ENCODE data around the gene NCMAP.
A peak's percentile ranks its signal among the peaks of the same experiment; 100 is the strongest.
"Not testable (repeated sequence)": the region's sequence is repeated elsewhere in the genome, so short reads cannot be mapped to it uniquely, and the experiment has no call there.

NCMAP gene

GRCh38 chr1:24516506-24516905 is 39.4 kb upstream of the NCMAP start:
- no peak overlapping the region for H3K4me3 ChIP-seq (ENCODE audit: low read depth, low read length)
- no peak for TF ChIP-seq CTCF (conservative IDR thresholded peaks at IDR 0.05; ENCODE audit: low read depth, low read length)
- DNase-seq (ENCODE audit: low read depth) = no peak

DNA sequence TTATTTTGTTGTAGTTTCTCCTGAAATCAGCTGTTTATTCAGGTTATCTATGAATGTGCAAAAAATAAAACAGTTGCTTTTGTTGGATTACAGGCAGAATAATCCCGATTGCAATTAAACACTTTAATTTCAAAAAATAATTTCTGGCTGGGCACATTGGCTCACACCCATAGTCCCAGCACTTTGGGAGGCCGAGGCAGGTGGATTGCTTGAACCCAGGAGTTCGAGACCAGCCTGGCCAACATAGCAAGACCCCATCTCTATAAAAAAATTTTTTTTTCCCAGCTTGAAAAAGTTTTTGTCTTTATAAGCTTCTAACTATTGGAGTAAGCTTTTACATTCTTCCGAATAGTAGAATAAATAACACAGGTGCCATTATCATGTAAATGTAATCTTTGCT is 38.0 kb upstream of the NCMAP start:
- no peak for TF ChIP-seq CTCF (conservative IDR thresholded peaks at IDR 0.05; ENCODE audit: low read depth, low read length)
- DNase-seq (ENCODE audit: low read depth) = no peak
- H3K4me3 ChIP-seq (ENCODE audit: low read depth, low read length) = no peak overlapping the region

- not testable (repeated sequence) for DNase-seq (ENCODE audit: low read depth); H3K4me3 ChIP-seq (ENCODE audit: low read depth, low read length)
Measured at GRCh38 chr1:24520282-24520681, 35.6 kb upstream of the NCMAP start.

- no peak for DNase-seq (ENCODE audit: low read depth)
- no peak overlapping the region for H3K4me3 ChIP-seq (ENCODE audit: low read depth, low read length)
- TF ChIP-seq CTCF (conservative IDR thresholded peaks at IDR 0.05; ENCODE audit: low read depth, low read length) = no peak
Measured at GRCh38 chr1:24525606-24526005, 30.3 kb upstream of the NCMAP start.

DNA sequence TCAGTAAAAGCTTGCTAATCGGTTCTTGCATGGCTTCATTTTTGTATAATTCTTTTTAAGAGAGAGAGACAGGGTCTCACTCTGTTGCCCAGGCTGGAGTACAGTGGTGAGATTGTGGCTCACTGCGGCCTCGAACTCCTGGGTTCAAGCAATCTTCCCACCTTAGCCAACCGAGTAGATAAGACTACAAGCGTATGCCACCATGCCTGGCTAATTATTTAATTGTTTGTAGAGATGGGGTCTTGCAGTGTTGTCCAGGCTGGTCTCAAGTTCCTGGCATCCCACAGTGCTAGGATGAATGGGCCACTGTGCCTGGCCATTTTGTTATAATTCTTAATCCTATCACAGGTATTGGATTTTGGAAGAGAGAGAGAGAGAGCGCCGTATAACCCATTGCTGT is 29.8 kb upstream of the NCMAP start:
- no peak overlapping the region for H3K4me3 ChIP-seq (ENCODE audit: low read depth, low read length)
- TF ChIP-seq CTCF (conservative IDR thresholded peaks at IDR 0.05; ENCODE audit: low read depth, low read length) = no peak
- no peak for DNase-seq (ENCODE audit: low read depth)

GRCh38 chr1:24526940-24527542 is 28.8 kb upstream of the NCMAP start:
- no peak overlapping the region for H3K4me3 ChIP-seq (ENCODE audit: low read depth, low read length)
- TF ChIP-seq CTCF (conservative IDR thresholded peaks at IDR 0.05; ENCODE audit: low read depth, low read length) = peak; percentile 75
- peak; percentile 54 for DNase-seq (ENCODE audit: low read depth)

DNA sequence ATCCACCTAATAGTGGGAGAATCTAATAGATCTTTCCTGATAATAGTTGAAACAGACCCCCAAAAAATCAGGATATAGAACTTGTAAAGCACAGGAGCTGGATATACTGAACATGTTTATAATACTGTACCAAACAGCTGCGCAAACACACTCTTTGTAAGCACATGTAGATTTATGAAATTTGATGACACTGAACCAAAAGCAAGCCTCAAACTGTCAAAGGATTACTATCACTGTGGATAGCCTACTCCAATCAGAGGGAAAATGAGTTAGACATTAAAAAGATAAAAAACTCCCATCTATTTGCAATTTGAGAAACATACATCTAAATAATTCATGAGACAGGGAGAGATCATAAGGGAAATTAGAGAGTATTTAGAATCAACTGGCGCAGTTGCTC is 27.1 kb upstream of the NCMAP start:
- TF ChIP-seq CTCF (conservative IDR thresholded peaks at IDR 0.05; ENCODE audit: low read depth, low read length) = no peak

DNA sequence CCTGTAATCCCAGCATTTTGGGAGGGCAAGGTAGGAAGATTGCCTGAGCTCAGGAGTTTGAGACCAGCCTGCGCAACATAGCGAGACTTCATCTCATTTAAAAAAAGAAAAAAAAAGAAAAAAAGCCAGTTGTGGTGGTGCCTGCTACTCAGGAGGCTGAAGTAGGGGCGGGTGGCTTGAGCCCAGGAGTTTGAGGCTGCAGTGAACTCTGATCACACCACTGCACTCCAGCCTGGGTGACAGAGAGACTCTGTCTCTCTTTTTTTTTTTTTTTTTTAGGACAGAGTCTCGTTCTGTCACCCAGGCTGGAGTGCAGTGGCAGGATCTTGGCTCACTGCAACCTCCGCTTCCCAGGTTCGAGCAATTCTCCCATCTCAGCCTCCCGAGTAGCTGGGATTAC is 26.6 kb upstream of the NCMAP start:
- not testable (repeated sequence) for DNase-seq (ENCODE audit: low read depth); H3K4me3 ChIP-seq (ENCODE audit: low read depth, low read length)

More for the DNA sequence above, 27.1 kb upstream of the NCMAP start:
- no peak overlapping the region for H3K4me3 ChIP-seq (ENCODE audit: low read depth, low read length)
- DNase-seq (ENCODE audit: low read depth) = no peak
